ENCODE results near the gene NAA16. TPM values are rescaled to one million over a fixed set of nuclear protein-coding genes. Genes with fewer than 3 reads are reported as not detected.
A peak's percentile ranks its signal among the peaks of the same experiment; 100 is the strongest.
"Not testable (repeated sequence)": the region's sequence is repeated elsewhere in the genome, so short reads cannot be mapped to it uniquely, and the experiment has no call there.

The NAA16 gene
- total RNA-seq, 1 experiment from 2014 or later, result 7.6 TPM

DNA sequence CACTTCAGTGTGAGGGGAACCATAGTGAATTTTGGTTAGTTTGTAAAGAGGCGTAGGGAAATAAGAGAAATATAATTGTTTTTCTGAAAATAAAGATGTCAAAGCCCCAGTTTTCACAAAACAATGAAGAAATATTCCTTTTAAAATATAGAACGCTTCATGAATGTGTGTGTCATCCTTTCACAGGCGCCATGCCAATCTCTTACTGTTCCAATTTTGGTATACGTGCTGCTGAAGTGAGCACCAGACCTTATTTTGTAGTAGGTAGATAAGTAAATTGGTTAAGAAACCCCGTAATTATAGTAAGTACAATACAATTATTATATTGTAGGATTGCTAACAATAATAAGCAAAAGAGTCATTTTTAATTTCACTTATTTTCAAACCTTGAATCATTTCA lies 43.3 kb downstream of the NAA16 start:
- DNase-seq (ENCODE audit: low read depth), result no peak

DNA sequence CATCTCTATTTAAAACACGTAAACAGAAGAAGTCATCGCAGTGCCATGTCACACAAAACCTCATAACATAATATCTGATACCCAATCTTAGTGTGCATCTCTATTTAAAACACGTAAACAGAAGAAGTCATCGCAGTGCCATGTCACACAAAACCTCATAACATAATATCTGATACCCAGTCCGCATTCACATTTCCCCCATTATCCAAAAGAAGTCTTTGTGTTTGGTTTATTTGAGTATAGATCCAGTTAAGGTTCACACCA lies 45.2 kb downstream of the NAA16 start:
- not testable (repeated sequence) for DNase-seq (ENCODE audit: low read depth)

DNA sequence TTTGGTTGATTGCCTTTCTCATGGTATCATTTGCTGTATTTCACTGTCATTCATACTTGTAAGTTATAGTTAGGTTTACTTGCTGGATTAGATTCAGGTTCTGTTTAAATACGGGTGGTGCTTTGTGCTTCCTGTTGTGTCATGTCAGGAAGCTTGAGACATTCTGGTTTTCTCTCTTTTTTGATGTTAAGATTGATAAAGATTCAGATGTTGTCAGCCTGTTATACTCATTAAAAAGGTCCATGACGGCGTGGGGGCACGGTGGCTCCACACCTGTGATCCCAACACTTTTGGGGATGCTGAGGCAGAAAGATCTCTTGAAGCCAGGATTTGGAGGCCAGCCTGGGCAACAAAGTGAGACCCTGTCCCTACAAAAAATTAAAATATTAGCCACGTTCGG lies 45.7 kb downstream of the NAA16 start:
- no peak for DNase-seq (ENCODE audit: low read depth)

DNA sequence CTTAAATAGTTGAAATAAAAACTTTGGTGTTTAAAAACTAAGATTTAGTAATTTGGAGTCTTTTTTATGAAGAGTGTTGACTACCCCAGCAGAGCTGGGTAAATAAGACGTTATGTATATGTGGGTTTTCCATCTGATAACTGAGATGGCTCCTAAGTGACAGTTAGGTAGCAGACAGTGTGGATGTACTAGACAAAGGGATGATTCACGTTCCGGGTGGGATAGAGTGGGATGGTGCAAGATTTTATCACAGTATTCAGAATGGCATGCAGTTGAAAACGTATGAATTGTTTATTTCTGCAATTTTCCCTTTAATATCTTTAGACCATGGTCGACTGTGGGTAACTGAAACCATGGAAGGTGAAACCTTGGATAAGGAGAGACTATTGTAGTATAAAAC lies 50.4 kb downstream of the NAA16 start:
- DNase-seq (ENCODE audit: low read depth), result no peak

DNA sequence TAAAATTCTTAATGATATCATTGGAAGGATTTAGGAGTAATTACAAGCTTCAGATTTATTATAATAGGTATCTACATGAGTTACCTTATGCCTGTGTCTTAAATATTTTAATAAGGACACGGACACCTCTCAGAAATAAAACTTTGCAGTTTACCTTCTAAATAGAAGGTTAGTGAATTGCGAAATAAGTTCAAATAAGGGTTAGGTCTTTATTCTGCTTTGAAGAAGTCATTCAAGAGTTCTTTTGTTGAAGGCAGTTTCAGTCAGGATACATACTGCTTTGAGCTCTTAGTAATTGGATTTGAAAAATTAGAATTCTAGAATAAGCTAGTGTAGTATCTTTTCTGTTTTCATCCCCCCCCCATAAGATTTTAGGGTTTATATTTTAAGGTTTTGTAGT lies 53.0 kb downstream of the NAA16 start:
- no peak for DNase-seq (ENCODE audit: low read depth)

DNA sequence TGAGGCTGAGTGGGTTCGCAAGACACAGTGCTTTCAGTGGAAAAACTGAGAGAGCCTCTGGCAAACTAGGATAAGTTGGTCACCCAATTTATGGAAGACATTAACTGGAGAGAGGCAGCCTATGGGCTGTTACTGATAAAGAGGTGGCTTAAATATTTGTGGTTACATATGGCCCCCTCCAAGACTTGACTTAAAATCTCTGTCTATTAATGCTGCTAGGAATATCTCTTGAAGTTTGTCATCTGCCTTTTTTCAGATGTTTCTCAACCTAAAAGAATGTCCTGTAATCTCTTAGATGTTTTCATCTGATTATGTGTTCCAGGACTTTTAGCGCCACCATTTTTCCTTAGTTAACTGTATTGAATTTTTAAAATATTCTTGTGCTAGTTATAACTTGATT lies 54.6 kb downstream of the NAA16 start:
- DNase-seq (ENCODE audit: low read depth), result no peak

DNA sequence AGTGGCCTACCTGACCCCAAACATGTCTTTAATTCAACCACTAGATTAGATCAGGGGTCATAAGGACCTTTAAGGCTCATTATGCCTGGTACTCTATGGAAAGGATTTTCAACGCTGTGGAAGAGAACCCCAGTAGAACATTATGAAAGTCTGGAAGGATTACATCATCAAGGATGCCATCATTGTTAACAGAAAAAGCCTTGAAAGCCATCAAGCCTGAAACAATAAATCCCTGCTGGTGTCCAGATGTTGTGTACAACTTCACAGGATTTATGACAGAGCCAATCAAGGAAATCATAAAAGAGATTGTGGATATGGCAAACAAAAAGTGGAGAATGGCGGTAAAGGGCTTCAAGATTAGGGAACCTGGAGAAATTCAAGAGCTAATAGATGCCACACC lies 59.7 kb downstream of the NAA16 start:
- DNase-seq (ENCODE audit: low read depth), result no peak

DNA sequence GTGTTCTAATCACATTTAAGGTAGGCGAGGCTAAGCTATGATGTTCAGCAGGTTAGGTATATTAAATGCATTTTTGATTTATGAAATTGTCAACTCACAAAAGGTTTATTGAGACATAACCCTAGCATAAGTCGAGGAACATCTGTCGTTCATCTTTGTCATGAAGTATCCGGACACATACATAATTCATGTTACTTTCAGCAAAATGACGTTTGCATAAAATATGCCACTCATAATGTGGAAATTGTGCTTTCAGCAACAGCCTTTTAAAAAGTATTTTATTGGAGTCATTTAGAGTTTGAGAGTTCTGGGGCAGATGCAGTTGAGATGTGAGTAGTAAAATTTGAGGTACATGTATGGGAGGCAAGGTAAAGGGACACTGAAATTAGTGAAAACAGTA lies 66.4 kb downstream of the NAA16 start:
- DNase-seq (ENCODE audit: low read depth), result no peak

DNA sequence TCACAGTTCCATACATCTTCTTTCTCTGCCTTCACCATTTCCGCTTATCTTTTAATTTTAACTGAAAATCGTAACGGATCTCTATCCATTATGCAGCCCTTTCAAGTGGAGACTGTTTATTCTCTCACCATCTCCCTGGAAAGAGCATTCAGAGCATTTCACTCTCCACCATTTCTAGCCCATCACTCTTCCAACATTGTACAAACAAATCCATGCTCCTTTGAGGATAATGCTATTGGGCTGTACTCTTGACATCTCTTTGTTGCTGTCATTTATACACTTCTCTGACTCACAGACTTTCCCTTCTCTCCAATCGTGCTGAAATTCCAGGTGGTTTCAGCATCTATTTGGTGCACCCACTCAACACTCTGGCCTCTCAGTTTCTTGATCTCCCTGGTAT lies 71.4 kb downstream of the NAA16 start:
- no peak for DNase-seq (ENCODE audit: low read depth)

GRCh38 chr13:41383386-41383785 lies 72.3 kb downstream of the NAA16 start:
- no peak for DNase-seq (ENCODE audit: low read depth)

DNA sequence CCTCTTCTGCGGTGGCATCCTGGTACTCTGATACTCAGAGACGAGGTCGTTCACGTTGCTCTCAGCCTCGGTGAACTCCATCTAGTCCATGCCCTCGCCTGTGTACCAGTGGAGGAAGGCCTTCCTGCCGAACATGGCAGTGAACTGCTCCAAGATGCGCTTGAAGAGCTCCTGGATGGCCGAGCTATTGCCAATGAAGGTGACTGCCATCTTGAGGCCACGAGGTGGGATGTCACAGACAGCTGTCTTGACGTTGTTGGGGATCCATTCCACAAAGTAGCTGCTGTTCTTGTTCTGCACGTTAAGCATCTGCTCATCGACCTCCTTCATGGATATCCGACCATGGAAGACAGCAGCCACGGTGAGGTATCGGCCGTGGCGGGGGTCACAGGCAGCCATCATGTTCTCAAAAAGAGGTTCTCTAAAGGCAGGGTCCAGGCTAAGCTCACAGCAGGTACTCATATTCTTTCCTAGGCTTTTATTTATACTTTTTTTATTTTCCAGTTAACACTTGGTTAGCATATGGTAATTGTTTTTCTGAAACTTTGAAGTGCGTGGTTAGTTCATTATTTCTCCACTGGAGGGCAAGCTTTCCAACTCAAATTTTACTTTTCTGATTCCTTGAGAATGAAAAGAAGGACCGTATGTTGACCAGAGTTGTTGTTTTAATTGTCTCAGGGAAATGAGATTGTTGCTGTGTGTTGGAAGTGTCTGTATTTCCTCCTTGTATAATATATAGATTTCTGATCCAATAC lies 73.9 kb downstream of the NAA16 start:
- DNase-seq (ENCODE audit: low read depth), result no peak

GRCh38 chr13:41386211-41386610 lies 75.1 kb downstream of the NAA16 start:
- DNase-seq (ENCODE audit: low read depth), result no peak

GRCh38 chr13:41387576-41387975 lies 76.5 kb downstream of the NAA16 start:
- no peak for DNase-seq (ENCODE audit: low read depth)

DNA sequence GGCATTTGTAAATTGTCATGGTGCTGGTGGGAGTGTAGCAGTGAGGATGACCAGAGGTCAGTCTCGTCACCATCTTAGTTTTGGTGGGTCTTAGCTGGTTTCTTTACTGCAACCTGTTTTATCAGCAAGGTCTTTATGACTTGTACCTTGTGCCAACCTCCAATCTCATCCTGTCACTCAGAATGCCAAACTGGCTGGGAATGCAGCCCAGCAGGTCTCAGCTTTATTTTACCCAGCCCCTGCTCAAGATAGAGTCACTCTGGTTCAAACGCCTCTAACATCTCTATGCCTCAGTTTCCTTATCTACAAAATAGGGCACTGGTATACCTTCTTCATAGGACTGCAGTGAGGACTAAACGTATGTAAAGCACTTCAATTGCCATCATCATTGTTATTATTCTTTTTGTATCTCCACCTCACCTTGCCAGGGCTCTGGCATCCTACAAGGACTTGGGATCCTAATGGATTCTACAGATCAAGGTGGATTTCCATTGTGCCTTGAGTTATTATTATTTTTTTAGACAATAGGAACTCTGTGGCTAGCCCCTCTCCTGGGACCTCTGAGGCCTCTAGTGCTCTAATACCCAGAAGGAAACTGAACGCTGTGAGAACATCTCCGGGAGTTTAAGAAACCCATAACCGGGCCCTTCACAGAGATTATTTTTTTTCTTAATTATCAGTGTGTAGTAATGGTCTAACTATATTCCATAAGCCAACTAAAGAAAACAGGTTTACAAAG lies 77.2 kb downstream of the NAA16 start:
- no peak for DNase-seq (ENCODE audit: low read depth)

GRCh38 chr13:41389580-41389979 lies 78.5 kb downstream of the NAA16 start:
- DNase-seq (ENCODE audit: low read depth), result no peak

DNA sequence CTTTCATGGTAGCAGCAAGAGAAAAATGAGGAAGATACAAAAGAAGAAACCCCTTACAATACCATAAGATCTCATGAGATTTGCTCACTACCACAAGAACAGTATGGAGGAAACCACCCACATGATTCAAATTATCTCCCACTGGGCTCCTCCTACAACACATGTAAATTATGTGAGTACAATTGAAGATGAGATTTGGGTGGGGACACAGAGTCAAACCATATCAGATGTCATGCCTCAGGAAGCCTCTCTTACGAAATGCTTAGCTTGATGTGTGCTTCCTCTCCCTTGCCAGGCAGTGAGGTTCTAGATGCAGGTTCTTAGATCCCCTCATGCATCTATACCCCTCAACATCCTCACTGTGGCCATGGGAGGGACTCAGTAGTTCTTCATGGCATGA lies 83.1 kb downstream of the NAA16 start:
- no peak for DNase-seq (ENCODE audit: low read depth)

GRCh38 chr13:41398494-41399170 lies 87.6 kb downstream of the NAA16 start:
- peak; percentile 23 for DNase-seq (ENCODE audit: low read depth)

- no peak for DNase-seq (ENCODE audit: low read depth)
Measured at GRCh38 chr13:41401366-41401765, 90.3 kb downstream of the NAA16 start.

DNA sequence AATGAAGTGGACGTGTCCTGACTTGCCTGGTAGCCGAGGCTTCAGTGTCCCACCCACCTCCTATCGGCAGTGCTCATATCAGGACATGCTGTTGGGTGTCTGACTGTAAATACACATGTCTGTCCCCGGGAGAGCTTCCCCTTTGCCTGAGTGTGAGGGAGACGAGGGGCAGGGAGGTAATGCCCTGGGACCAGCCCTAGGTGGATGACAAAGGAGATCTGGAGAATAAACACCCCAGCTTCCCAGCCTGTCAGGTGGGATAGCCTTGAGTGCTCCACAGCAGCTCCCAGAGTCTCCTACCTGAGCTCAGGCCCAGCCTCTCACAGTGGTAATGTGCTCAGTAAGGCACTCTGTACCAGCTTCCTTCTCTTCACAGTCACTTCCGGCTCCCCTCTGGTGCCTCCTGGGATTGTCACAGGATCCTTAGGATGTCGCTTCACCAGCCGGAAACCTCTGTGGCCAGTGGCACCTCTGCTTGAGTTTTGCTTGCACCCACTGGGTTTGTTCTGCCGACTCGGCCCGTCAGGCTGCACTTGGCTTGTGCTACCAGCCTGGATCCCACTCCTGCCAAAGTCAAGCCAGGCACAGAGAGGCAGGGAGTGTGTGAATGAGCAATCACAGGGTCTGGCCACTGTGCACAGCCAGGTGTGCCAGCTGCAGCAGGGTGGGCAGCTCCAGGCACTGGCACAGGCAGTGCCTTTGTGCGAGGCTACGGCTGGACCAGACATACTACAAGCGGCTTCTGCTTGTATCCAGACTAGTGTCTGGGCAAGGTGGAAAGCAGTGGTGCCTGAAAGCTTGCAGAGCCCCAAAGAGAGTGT lies 91.8 kb downstream of the NAA16 start:
- no peak for DNase-seq (ENCODE audit: low read depth)

DNA sequence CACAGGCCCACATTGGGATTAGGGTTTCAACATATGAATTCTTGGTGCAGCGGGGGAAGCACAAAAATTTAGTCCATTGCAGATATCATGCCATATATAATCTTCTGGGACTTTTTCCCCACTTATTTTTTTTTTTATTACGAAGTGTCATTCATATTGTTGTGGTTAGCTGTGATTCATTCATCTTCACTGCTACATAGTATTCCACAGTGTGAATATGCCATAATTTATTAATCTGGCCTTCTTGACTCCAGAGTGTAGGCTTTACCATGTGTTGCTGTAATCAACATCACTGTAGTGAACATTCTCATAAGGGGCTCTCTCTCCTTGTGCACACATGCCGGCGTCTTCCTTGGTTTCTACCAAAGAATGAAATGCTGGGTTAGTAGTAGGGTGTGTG lies 92.9 kb downstream of the NAA16 start:
- no peak for DNase-seq (ENCODE audit: low read depth)

DNA sequence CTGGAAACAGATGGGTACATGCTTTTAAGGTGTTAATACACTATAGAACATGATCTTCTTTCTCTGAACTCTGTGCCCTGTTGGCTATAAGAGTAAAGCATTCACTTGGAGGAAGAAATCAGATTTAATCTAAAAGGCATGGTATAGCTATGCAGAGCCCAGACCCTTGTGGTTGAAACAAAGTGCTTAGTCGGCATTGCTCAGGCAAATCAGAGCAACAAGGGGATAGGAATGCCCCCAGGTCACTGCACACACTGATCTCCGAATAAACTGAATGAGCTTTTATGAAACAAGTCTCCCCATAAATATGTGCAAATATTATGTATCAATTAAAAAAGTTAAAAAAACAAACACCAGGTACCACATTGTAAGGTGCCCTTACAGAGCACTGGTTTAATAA lies 94.3 kb downstream of the NAA16 start:
- DNase-seq (ENCODE audit: low read depth), result no peak

GRCh38 chr13:41407380-41407779 lies 96.3 kb downstream of the NAA16 start:
- DNase-seq (ENCODE audit: low read depth), result no peak
